Natural killer cell (primary cell): ENCODE measurements around the gene LYRM2. TPM values are rescaled to one million over a fixed set of nuclear protein-coding genes. Genes with fewer than 3 reads are reported as not detected.

Experiments
- ATAC-seq, 3 donors: fragments of 150-1000 bp in 2 of 3; fragments of 200-7000 bp in 1 of 3; cut with Tn5 transposase; 1 replicate in 1 of 3; 2 replicates in 2 of 3; pipeline ENCODE4 v1.10.0; 2021; ENCODE audit warnings: mild to moderate bottlenecking in 2 of 3, moderate library complexity in 2 of 3
- DNase-seq, 2 donors: peaks; one replicate each; pipeline versions ENCODE4 v3.0.0 to v3.0.0-alpha.2; 2013 to 2021; ENCODE audit warnings: mixed read lengths in 1 of 2
- H3K27ac ChIP-seq: one replicate; pipeline ENCODE4 v1.5.1; 2013; ENCODE audit warnings: mild to moderate bottlenecking, low read length
- H3K27me3 ChIP-seq: one replicate; pipeline ENCODE4 v1.6.1; 2013; ENCODE audit warnings: low read length; ENCODE audit not compliant: control insufficient read depth, insufficient read depth
- H3K36me3 ChIP-seq: one replicate; pipeline ENCODE4 v1.6.1; 2013; ENCODE audit warnings: low read length; ENCODE audit not compliant: control insufficient read depth, insufficient read depth
- H3K4me1 ChIP-seq: one replicate; pipeline ENCODE4 v1.6.1; 2013; ENCODE audit warnings: low read length; ENCODE audit not compliant: control insufficient read depth, insufficient read depth
- H3K4me3 ChIP-seq: one replicate; pipeline ENCODE4 v1.5.1; 2013; ENCODE audit warnings: low read length
- H3K9me3 ChIP-seq: one replicate; pipeline ENCODE4 v1.6.1; 2013; ENCODE audit warnings: low read length; ENCODE audit not compliant: control insufficient read depth, insufficient read depth
- H3K27ac Mint-ChIP-seq, 2 donors: one replicate each; pipeline ENCODE4 v1.8.0; 2022; ENCODE audit warnings: mild to moderate bottlenecking in 2 of 2, mixed read lengths in 2 of 2, moderate library complexity in 1 of 2
- H3K27me3 Mint-ChIP-seq, 2 donors: one replicate each; pipeline ENCODE4 v1.8.0; 2022; ENCODE audit warnings: low read depth in 2 of 2, mixed read lengths in 2 of 2
- H3K36me3 Mint-ChIP-seq: one replicate; pipeline ENCODE4 v1.8.0; 2022; ENCODE audit warnings: mixed read lengths
- H3K4me1 Mint-ChIP-seq, 2 donors: one replicate each; pipeline ENCODE4 v1.8.0; 2022; ENCODE audit warnings: mixed read lengths in 2 of 2
- H3K4me3 Mint-ChIP-seq: one replicate; pipeline ENCODE4 v1.8.0; 2022; ENCODE audit warnings: mild to moderate bottlenecking, moderate library complexity, mixed read lengths
- H3K9me3 Mint-ChIP-seq, 2 donors: one replicate each; pipeline ENCODE4 v1.8.0; 2022; ENCODE audit warnings: mixed read lengths in 2 of 2
- CTCF ChIP-seq: fragments of 200-600 bp; IDR thresholded peaks from one replicate; pipeline ENCODE4 v1.8.0; 2022; ENCODE audit warnings: antibody characterized with exemption
- WGBS: methylation state at CpG from one replicate; pipeline ENCODE4 v1.1.7; 2013; ENCODE audit warnings: missing lambda C conversion rate; ENCODE audit not compliant: insufficient coverage; 5-methylcytosine and 5-hydroxymethylcytosine counted together
- intact Hi-C: fragments of 100-400 bp; cut with micrococcal nuclease; formaldehyde crosslinking; loops from one replicate; pipeline ENCODE4 v1.14.2; 2022
- total RNA-seq, 4 donors: library from RNA; stranded (reverse); fragments of 120-200 nt in 1 of 4; gene quantifications; one replicate each; pipeline versions ENCODE4 v1.2.3 to v1.2.4, GENCODE V29; 2013 to 2022

The LYRM2 gene
- total RNA-seq, 3 donors from 2014 or later (not counting 1 experiment from before 2014, with no cell fraction given): 21.1 to 25.5 (median 25.0) TPM

DNA sequence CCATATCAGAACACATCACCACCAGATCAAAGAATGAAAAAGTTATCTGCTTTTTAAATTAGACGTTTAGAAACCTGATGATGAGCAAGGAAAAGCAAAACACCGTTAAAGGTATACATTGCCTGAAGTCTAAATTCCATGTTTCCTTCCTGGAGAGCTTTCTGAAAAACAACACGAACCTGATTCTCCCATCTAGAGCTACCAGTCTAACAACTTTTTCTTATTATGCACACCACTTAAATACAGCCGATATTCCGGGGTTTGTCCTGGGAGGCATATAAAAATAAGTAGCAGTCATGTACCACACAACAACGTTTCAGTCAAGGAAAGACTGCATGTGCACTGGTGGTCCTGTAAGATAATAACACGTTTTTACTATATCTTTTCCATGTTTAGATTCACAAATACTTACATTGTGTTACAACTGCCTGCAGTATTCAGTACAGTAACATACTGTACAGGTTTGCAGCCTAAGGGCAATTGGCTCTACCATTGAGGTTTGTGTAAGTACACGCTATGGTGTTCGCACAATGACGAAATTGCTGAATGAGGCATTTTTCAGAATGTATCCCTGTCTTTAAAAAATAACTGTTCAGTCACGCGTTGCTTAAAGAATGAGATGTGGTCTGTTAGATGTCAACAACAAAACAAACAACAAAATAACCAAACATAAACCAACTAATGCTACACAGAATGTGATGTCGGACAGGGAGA, 19.1 kb upstream of the LYRM2 start:
- Histone ChIP-seq H3K4me3 (no peak overlapping the region), H3K36me3 (peaks cover 82% of the 10 kb centered on the region), H3K27ac (no peak overlapping the region), H3K27me3 (no peaks in the 10 kb centered on the region), H3K4me1 (no peaks in the 10 kb centered on the region), H3K9me3 (no peaks in the 10 kb centered on the region)
- no peak for DNase-seq
- H3K4me1 Mint-ChIP-seq: no peaks in the 10 kb centered on the region
- intact Hi-C loops: no loop called here
- ATAC-seq: no peak
- H3K27me3 Mint-ChIP-seq: no peaks in the 10 kb centered on the region
- H3K4me3 Mint-ChIP-seq: no peak overlapping the region
- no peak overlapping the region for H3K27ac Mint-ChIP-seq
- WGBS: 95% methylated on average over 11 of the region's 13 CpGs
- H3K36me3 Mint-ChIP-seq: peaks cover 33% of the 10 kb centered on the region
- TF ChIP-seq CTCF: no peak
- H3K9me3 Mint-ChIP-seq: no peaks in the 10 kb centered on the region

GRCh38 chr6:89655122-89655521, 16.6 kb upstream of the LYRM2 start:
- no peaks in the 10 kb centered on the region for H3K4me1 ChIP-seq
- no peaks in the 10 kb centered on the region for H3K4me1 Mint-ChIP-seq
- intact Hi-C loops: no loop called here
- no peak overlapping the region for H3K4me3 Mint-ChIP-seq
- no peak overlapping the region for H3K27ac Mint-ChIP-seq
- TF ChIP-seq CTCF: no peak
- peaks cover 28% of the 10 kb centered on the region for H3K36me3 Mint-ChIP-seq
- H3K9me3 ChIP-seq: no peaks in the 10 kb centered on the region
- no peak overlapping the region for H3K4me3 ChIP-seq
- DNase-seq (no peak), ATAC-seq (no peak)
- WGBS: no CpG with 5 or more reads among the region's 2 CpGs
- H3K27me3 ChIP-seq: no peaks in the 10 kb centered on the region
- H3K27me3 Mint-ChIP-seq: no peaks in the 10 kb centered on the region
- no peak overlapping the region for H3K27ac ChIP-seq
- peaks cover 78% of the 10 kb centered on the region for H3K36me3 ChIP-seq
- no peaks in the 10 kb centered on the region for H3K9me3 Mint-ChIP-seq

- H3K36me3 Mint-ChIP-seq: peaks cover 10% of the 10 kb centered on the region
- Histone ChIP-seq H3K9me3 (no peaks in the 10 kb centered on the region), H3K4me1 (no peaks in the 10 kb centered on the region), H3K4me3 (no peak overlapping the region), H3K27ac (no peak overlapping the region), H3K36me3 (peaks cover 77% of the 10 kb centered on the region), H3K27me3 (no peaks in the 10 kb centered on the region)
- ATAC-seq: no peak
- no peaks in the 10 kb centered on the region for H3K4me1 Mint-ChIP-seq
- no peaks in the 10 kb centered on the region for H3K9me3 Mint-ChIP-seq
- H3K27me3 Mint-ChIP-seq: no peaks in the 10 kb centered on the region
- TF ChIP-seq CTCF: no peak
- H3K4me3 Mint-ChIP-seq: no peak overlapping the region
- no peak overlapping the region for H3K27ac Mint-ChIP-seq
- intact Hi-C loops: no loop called here
- 98% methylated on average over 8 of the region's 8 CpGs for WGBS
- DNase-seq: no peak
Measured at GRCh38 chr6:89650579-89650978, 12.0 kb upstream of the LYRM2 start.

DNA sequence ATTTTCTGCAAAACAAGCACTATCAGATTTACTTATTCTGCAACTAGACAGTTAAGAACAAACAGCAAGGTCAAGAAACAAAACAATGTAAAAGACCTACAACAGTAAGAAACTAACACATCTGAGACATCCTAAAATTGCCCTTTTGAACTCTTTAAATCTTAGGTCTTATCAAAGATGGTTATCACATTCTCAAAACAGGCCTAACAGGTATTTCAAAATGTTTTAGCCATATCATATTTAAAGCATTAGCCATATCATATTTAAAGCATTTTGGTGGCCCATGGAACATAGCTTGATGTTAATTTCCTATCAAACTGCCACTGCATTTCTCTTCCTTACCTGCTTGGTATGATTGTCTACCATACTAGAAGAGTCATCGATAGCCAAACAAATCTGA, 11.1 kb upstream of the LYRM2 start:
- peaks cover 73% of the 10 kb centered on the region for H3K36me3 ChIP-seq
- no peaks in the 10 kb centered on the region for H3K9me3 ChIP-seq
- intact Hi-C loops: no loop called here
- no peak overlapping the region for H3K4me3 Mint-ChIP-seq
- WGBS: 96% methylated on average over 1 of the region's 1 CpG
- no peak for TF ChIP-seq CTCF
- H3K36me3 Mint-ChIP-seq: peaks cover 10% of the 10 kb centered on the region
- no peaks in the 10 kb centered on the region for H3K27me3 ChIP-seq
- ATAC-seq (no peak), DNase-seq (no peak)
- H3K27ac ChIP-seq: no peak overlapping the region
- H3K4me1 Mint-ChIP-seq: no peaks in the 10 kb centered on the region
- no peak overlapping the region for H3K4me3 ChIP-seq
- no peaks in the 10 kb centered on the region for H3K4me1 ChIP-seq
- H3K27me3 Mint-ChIP-seq: no peaks in the 10 kb centered on the region
- H3K9me3 Mint-ChIP-seq: no peaks in the 10 kb centered on the region
- no peak overlapping the region for H3K27ac Mint-ChIP-seq
